SU-DHL-6 (cell line): ENCODE results near the gene SH3GL1.

Experiments used
- H2AFZ ChIP-seq: fragments of 200-600 bp; sonication (generic); 2 replicates; pipeline ENCODE4 v1.6.1; 2014; ENCODE audit warnings: low read depth, mild to moderate bottlenecking, moderate library complexity, mixed read lengths, antibody characterized with exemption, low read length; ENCODE audit not compliant: severe bottlenecking
- H3F3A ChIP-seq: fragments of 200-600 bp; shearing (Covaris generic); 2 replicates; pipeline ENCODE4 v1.6.0; 2016; ENCODE audit warnings: antibody characterized with exemption, mild to moderate bottlenecking; ENCODE audit not compliant: insufficient read depth
- H3K27ac ChIP-seq: fragments of 200-600 bp; sonication (generic); 2 replicates; pipeline ENCODE4 v1.5.1; 2016; ENCODE audit warnings: low read depth, mild to moderate bottlenecking, low read length, moderate library complexity, mixed read lengths
- H3K27me3 ChIP-seq: fragments of 200-600 bp; sonication (generic), shearing (Covaris generic); 2 replicates; pipeline ENCODE4 v1.6.0; 2014; ENCODE audit warnings: mild to moderate bottlenecking, low read length
- H3K36me3 ChIP-seq: fragments of 200-600 bp; sonication (generic); 2 replicates; pipeline ENCODE4 v1.6.1; 2014; ENCODE audit warnings: mild to moderate bottlenecking, low read length, mixed read lengths
- H3K4me2 ChIP-seq: fragments of 300-600, 200-600 bp; shearing (Covaris generic), sonication (generic); 2 replicates; pipeline ENCODE4 v1.6.0; 2014; ENCODE audit warnings: low read length, low read depth, mild to moderate bottlenecking; ENCODE audit not compliant: poor library complexity, severe bottlenecking
- H3K4me3 ChIP-seq: fragments of 200-600 bp; sonication (generic); 2 replicates; pipeline ENCODE4 v1.5.1; 2014; ENCODE audit warnings: antibody characterized with exemption, low read length, mild to moderate bottlenecking, mixed read lengths; ENCODE audit not compliant: insufficient read depth, poor library complexity, severe bottlenecking
- H3K79me2 ChIP-seq: fragments of 200-600 bp; sonication (generic); 2 replicates; pipeline ENCODE4 v1.6.1; 2014; ENCODE audit warnings: mild to moderate bottlenecking, low read length, moderate library complexity; ENCODE audit not compliant: insufficient read depth
- H3K9ac ChIP-seq: fragments of 200-600 bp; sonication (generic); 2 replicates; pipeline ENCODE4 v1.7.0; 2014; ENCODE audit warnings: mild to moderate bottlenecking, low read length
- H3K9me2 ChIP-seq: fragments of 200-600 bp; sonication (generic); replicated peaks from 2 replicates; pipeline ENCODE4 v1.6.1; 2014; ENCODE audit warnings: low read length; ENCODE audit not compliant: insufficient read depth
- H3K9me3 ChIP-seq: fragments of 200-600 bp; sonication (generic); 2 replicates; pipeline ENCODE4 v1.6.1; 2014; ENCODE audit warnings: low read length, mixed read lengths; ENCODE audit not compliant: insufficient read depth
- H4K20me1 ChIP-seq: fragments of 200-600 bp; sonication (generic); 2 replicates; pipeline ENCODE4 v1.6.1; 2014; ENCODE audit warnings: low read depth, mild to moderate bottlenecking, antibody characterized with exemption, low read length, moderate library complexity, mixed read lengths
- EZH2phosphoT487 ChIP-seq: fragments of 200-600 bp; sonication (generic), shearing (Covaris generic); conservative IDR thresholded peaks from 2 replicates; pipeline ENCODE4 v1.6.1; 2018; ENCODE audit warnings: mild to moderate bottlenecking, antibody characterized with exemption, low read length, moderate library complexity, mixed read lengths
- TF ChIP-seq, protein P1 (sequence below): fragments of 200-600 bp; sonication (generic); IDR thresholded peaks from one replicate; pipeline ENCODE4 v1.5.1; 2017; ENCODE audit warnings: antibody characterized with exemption, mild to moderate bottlenecking, low read length, moderate library complexity; ENCODE audit not compliant: insufficient read depth, poor library complexity, severe bottlenecking

SH3GL1 gene

DNA sequence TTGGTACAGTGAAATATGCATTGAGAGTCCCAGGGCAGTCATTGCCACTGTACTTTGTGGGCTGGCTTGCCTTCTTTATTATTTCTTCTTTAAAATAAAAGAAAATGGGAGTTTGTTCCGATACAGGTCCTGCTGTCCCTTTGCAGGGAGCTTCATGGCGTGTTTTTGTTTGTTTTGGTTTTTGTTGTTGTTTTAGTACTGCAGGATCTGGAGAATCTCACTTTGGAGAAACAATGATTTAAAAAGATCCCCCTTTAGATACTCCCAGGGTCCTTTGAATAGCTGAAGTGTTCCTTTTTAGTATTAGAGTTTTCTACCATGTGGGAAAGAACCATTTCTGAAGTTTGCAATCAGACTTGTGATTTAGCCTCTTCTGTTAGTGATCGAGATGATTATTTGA lies 13.2 kb upstream of the SH3GL1 start:
- no peak overlapping the region for H3K4me3 ChIP-seq
- no peaks in the 10 kb centered on the region for H3K9me2 ChIP-seq
- peaks cover 24% of the 10 kb centered on the region for H4K20me1 ChIP-seq
- no peaks in the 10 kb centered on the region; the same call in 1 of the 2 replicates for H3F3A ChIP-seq
- peaks cover 86% of the 10 kb centered on the region for H3K79me2 ChIP-seq
- no peak overlapping the region for H2AFZ ChIP-seq
- no peak overlapping the region for H3K27ac ChIP-seq
- H3K9ac ChIP-seq, result no peak overlapping the region
- H3K4me2 ChIP-seq, result no peak overlapping the region
- no peaks in the 10 kb centered on the region for H3K27me3 ChIP-seq
- H3K9me3 ChIP-seq, result no peaks in the 10 kb centered on the region
- TF ChIP-seq, protein P1, sequence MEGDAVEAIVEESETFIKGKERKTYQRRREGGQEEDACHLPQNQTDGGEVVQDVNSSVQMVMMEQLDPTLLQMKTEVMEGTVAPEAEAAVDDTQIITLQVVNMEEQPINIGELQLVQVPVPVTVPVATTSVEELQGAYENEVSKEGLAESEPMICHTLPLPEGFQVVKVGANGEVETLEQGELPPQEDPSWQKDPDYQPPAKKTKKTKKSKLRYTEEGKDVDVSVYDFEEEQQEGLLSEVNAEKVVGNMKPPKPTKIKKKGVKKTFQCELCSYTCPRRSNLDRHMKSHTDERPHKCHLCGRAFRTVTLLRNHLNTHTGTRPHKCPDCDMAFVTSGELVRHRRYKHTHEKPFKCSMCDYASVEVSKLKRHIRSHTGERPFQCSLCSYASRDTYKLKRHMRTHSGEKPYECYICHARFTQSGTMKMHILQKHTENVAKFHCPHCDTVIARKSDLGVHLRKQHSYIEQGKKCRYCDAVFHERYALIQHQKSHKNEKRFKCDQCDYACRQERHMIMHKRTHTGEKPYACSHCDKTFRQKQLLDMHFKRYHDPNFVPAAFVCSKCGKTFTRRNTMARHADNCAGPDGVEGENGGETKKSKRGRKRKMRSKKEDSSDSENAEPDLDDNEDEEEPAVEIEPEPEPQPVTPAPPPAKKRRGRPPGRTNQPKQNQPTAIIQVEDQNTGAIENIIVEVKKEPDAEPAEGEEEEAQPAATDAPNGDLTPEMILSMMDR, result no peak
- no peak for TF ChIP-seq EZH2phosphoT487
- H3K36me3 ChIP-seq, result peaks cover 13% of the 10 kb centered on the region; the same call in 1 of the 2 replicates

DNA sequence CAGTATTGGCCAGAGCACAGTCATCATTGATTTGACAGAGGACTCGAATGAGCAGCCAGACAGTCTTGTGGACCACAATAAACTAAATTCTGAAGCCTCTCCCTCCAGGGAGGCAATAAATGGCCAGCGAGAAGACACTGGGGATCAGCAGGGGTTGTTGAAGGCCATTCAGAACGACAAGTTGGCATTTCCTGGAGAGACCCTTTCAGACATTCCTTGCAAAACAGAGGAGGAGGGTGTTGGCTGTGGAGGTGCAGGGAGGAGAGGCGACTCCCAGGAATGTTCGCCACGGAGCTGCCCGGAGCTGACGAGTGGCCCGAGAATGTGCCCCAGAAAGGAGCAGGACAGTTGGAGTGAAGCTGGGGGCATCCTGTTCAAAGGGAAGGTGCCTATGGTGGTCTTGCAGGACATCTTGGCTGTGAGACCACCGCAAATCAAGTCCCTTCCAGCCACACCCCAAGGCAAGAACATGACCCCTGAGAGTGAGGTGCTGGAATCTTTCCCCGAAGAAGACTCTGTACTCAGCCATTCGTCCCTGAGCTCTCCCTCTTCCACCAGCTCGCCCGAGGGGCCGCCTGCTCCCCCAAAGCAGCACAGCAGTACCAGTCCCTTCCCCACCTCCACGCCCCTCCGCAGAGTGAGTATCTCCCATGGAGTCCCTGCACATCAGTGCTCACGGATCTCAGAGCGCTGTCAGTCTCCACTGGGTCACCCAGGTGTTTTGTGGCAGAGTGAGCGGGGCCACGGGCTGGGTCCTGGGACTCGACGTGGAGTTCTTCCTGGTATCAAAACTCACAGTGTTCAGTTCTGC lies 9.0 kb upstream of the SH3GL1 start:
- no peak overlapping the region for H3K4me2 ChIP-seq
- peaks cover 22% of the 10 kb centered on the region; the same call in 1 of the 2 replicates for H3K36me3 ChIP-seq
- no peaks in the 10 kb centered on the region for H3K9me3 ChIP-seq
- H3K9me2 ChIP-seq, result no peaks in the 10 kb centered on the region
- no peak overlapping the region for H2AFZ ChIP-seq
- no peaks in the 10 kb centered on the region; the same call in 1 of the 2 replicates for H3F3A ChIP-seq
- peaks cover 87% of the 10 kb centered on the region for H3K79me2 ChIP-seq
- H3K4me3 ChIP-seq, result no peak overlapping the region
- TF ChIP-seq, protein P1, result no peak
- no peak for TF ChIP-seq EZH2phosphoT487
- H3K27me3 ChIP-seq, result no peaks in the 10 kb centered on the region
- H3K9ac ChIP-seq, result no peak overlapping the region
- H3K27ac ChIP-seq, result no peak overlapping the region
- H4K20me1 ChIP-seq, result peaks cover 16% of the 10 kb centered on the region

DNA sequence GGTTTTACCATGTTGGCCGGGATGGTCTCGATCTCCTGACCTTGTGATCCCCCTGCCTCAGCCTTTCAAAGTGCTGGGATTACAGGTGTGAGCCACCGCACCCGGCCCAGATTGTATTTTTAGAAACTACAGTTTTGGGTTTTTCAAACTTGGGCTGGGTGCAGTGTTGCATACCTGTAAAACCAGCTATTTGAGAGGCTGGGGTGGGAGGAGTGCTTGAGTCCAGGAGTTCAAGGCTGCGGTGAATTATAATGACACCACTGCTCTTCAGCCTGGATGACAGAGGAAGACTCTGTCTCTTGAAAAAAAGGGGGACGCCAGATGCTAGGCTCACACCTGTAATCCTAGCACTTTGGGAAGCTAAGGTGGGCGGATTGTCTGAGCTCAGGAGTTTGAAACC lies 6.3 kb upstream of the SH3GL1 start:
- no peak overlapping the region for H3K4me3 ChIP-seq
- no peak overlapping the region for H2AFZ ChIP-seq
- peaks cover 5% of the 10 kb centered on the region; the same call in 1 of the 2 replicates for H4K20me1 ChIP-seq
- TF ChIP-seq, protein P1, result no peak
- TF ChIP-seq EZH2phosphoT487, result no peak
- H3K79me2 ChIP-seq, result peaks cover 80% of the 10 kb centered on the region
- no peaks in the 10 kb centered on the region for H3K9me3 ChIP-seq
- H3K27me3 ChIP-seq, result no peaks in the 10 kb centered on the region
- H3K9me2 ChIP-seq, result no peaks in the 10 kb centered on the region
- no peak overlapping the region for H3K27ac ChIP-seq
- H3K9ac ChIP-seq, result no peak overlapping the region
- peaks cover 2% of the 10 kb centered on the region; the same call in 1 of the 2 replicates for H3F3A ChIP-seq
- H3K36me3 ChIP-seq, result peaks cover 13% of the 10 kb centered on the region; the same call in 1 of the 2 replicates
- H3K4me2 ChIP-seq, result no peak overlapping the region
